ENCODE measurements around the gene GASK1B.

Gene GASK1B

DNA sequence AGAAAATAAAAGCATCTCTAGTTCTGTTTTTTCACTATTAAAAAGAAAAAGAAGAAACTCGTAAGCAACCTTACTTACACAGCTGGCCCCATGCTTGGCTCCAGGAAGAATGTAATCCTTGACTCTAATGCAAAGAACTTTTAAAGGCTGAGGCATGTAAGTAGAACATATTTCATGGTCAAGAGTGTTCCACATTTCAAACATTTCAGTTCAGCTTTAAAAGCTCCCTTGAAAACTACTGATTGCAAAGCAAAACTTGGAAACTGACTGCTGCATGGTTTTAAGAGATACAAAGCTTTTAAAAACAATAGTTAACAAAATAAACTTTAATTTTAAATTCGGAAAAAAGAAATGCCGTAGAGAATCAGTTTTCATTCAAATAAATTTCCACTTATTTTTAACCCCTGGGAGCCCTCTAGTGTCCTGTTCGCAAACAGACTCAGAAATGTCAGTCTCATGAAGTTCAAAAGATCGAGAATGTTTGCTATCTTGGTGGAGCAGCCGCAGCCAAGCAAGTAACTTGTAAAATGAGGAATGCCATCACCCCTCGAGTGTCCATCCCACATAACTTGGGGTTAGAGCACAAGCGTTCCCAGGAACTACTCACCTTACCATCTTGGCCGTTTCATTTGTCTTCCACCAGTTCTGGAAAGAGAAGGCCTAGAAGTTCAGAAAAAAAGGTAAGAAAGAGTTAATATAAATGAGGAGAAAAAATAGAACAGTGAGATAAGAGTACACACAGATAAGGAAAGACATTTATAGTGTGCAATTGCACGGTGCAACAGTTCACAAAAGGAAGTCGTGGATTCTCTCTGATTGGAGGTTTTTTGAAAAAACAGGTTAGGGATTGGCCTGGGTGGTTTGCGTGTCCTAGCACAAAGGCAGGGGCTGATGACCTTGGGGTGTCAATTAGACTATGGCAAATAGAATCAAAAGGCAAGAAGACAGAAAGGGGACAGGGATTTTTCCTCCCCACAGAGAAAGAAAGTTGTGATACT is at the start of gene GASK1B:
TSS of gene GASK1B (minus strand) at position 765 of the 998 bp plus-strand sequence. CDS start 1,650 bp downstream, outside the sequence.
- peak; percentile 65 for DNase-seq

DNA sequence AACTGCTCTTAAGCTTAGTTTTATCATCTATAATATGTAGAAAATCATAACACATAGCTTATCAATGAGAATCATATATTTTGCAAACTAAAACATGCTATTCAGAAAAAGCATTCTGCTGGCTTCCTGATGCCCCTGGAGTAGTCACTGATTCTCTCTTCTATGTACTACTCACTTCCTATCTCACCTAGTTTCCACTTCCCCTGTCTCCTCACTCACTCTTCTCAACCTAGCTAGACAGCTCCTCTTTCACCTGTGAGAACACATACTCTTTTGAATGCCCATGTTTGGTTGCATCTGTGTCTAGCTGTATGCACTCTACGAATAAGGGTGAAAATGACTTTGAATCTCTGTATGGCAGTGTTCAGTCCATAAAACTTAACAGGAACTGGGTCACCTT is 46.8 kb upstream of the GASK1B start:
- no peak for DNase-seq

GRCh38 chr4:158217763-158218162 is 44.9 kb upstream of the GASK1B start:
- no peak for DNase-seq

GRCh38 chr4:158214856-158215255 is 42.0 kb upstream of the GASK1B start:
- no peak for DNase-seq

- DNase-seq, result no peak
These were observed 40.6 kb upstream of the GASK1B start for GRCh38 chr4:158213466-158213865.

DNA sequence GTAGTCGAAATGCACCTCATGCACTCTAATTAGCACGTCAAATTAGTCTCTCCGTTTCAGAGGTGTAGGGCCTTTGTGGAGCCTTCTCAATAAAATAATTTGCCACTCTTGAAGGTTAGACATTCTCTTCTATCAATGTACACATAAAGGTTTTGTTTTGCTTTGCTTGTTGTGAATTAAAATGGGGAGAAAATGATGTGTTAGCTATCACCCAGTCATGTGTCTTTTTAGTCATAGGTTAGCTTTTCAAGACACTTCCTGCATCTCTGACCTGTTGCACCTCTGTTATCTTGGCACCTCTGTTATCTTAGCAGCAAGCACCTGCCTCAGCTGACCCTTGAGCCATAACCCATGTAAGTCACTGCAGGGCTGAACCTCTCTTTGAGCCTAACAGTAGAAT is 38.4 kb upstream of the GASK1B start:
- DNase-seq, result no peak

DNA sequence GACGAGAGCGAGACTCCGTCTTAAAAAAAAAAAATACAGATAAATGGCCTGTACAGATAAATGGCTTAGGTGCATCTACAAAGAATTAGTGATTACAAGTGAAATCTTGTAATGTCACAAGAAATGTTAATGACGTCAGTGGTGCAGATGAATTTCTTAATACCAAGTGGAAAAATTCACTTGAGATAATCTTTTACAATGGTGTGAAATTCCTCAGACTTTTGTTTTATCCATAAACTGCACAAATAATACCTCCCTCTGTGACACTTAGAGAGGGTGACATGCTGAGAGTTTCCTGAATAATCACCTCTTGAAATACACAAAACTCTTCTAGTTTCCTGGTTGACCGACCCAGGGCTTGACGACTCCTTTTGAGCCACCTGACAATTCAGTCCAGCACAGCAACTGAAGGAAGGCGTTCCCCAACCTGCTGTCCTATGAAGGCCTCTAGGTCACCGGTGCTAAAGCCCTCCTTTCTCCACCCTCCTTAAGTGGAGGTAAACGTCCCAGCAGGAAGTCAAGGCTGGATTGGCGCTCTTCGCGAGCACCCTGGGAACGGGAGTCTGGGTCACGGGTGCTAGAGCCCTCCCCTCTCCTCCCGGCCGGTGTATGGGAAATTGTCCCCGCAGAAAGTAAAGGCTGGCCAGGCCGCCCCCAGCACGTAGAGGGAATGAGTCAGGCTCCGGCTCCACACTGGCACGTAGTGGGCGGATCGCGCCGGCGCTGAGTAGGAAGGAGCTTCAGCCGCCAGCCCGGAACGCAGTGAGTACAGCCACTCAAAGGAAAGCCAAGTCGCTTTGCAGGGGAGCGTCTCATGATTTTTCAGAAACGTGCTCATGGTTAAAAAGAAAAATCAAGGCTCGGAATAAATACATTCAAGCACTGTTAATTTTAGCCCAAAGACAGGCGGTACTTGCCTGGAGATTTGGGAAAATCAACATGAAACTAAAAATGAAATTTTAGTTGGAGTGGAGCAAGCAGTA is 37.3 kb upstream of the GASK1B start, which contains the start of gene TMEM144:
TSS of gene TMEM144 (plus strand) at position 662 of the 983 bp plus-strand sequence. CDS start 2,182 bp downstream, outside the sequence.
- peak; percentile 83 for DNase-seq

DNA sequence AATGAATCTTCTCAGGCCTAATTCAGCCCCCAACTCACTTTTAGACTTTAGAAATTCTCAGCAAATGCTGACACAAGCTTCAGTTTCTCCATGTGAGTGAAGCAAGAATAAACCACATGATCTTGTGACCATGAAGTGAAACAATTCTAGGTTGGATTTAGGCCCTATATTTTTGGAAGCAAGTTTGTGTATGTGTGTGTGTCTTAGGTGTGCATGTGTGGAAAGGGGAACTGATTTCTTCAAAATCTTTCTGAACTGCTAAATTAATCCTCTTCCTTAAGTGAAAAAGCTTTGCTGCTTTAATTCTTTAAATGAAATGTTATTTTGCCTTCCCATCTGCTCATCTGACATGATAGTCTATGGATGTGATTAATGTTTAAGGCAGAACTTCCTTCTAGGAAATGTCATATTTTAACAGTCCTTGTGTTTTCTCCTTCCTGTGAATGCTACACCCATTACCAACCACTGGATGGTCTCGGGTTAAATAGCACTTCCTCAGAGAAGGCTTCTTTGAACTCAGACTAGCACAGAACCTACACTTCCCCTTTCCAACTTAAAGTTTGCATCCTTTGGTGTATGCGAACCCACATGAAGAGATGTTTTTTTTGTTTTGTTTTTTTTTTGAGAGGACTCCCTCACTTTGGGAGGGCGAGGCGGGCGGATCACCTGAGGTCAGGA is 36.3 kb upstream of the GASK1B start:
- DNase-seq, result no peak

- no peak for DNase-seq
These were observed 31.1 kb upstream of the GASK1B start for GRCh38 chr4:158203929-158204328.

DNA sequence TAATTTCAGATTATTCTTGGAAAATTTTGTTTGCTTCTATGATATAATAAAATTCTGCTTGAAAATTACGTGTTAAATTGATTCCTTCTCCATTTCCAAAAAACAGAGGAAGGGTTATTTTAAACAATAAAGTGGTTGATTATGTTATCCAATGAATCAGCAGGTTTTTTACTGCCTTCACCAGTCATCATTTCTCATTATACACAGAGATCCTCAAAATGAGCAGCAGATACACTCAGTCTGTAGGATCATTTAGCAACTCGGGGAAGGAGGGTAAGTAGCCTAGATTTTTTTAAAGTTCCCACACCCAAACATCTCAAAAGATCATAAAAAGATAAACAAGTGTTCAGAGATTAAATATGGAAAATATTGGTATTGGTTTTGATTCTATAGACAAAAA is 30.6 kb upstream of the GASK1B start:
- DNase-seq, result no peak

- no peak for DNase-seq
These were observed 29.7 kb upstream of the GASK1B start for GRCh38 chr4:158202481-158202880.

DNA sequence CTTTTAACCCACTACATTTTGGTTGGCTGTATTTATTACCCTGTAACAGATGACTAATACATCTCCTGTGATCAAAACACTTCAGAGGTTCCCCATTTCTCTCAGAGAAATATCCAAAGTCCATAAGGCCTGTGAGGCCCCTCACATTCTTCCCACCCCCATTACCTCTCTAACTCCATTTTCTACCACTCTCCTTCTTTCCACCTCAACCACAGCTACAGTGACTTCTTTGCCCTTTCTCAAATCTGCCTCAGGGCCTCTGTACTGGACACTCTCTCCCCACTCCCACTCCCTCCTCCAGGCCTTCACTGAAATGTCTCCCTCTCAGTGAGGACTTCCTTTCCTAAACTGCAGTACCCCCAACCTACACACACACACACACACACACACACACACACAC is 29.1 kb upstream of the GASK1B start:
- DNase-seq, result no peak

DNA sequence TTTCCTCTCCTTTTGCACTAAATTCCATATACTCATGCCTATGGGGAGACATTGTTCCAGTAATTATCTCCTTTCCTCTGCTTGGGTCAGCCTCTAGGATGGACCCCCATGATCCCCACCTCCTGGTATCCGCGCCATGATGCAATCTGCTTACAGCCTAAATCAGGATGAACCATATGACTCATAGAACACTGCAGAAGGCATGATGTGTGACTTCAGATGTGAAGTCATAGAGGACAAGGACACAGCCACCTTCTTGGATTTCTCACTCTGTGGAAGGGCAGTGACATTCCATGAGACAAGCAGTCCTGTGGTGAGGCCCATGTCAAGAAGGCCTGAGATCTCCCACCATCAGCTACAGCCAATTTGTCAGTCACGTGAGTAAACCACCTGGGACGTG is 28.5 kb upstream of the GASK1B start:
- DNase-seq, result no peak

- DNase-seq, result no peak
These were observed 27.4 kb upstream of the GASK1B start for GRCh38 chr4:158200214-158200613.

GRCh38 chr4:158197194-158197776 is 24.5 kb upstream of the GASK1B start:
- no peak for DNase-seq

DNA sequence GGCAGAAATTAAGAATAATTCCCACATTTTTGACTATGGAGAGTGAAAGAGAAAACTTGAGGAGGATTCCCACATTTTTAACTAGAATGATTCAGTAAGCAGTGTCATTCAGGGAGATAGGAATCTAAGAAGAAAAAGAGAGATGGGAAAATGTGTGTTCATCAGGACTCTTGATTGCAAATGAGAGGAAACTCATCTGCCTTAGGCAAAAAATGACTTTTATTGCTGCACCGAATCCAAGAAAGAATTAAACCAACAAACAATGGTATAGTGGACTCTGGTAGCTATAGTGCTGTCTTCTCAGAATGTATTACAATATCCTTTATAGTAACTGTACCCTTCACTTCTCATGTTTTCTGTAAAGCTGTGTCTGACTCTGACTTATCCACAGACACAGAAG is 22.5 kb upstream of the GASK1B start:
- DNase-seq, result no peak

DNA sequence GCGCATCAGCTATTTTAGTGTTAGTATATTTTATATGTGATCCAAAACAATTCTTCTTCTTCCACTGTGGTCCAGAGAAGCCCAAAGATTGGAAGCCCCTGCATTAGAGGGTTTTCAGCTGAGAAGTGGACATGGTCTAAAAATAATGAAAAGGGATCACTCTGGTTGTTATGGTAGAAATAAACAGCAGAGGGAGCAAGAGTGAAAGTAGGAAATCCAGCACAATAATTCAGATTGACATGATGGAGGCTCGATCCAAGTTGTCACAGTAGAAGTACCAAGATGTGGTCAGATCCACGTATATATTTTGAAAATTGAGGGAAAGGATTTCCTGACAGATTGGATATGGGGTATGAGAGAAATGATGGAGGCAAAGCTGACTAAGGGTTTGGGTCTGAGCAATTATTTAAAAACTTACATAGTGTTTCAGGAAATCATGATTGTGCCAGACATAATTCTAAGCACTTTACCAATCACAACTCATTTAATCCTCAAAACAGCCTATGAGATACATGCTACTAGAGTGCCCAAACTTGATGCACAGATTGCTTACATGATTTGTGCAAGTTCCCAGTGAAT is 20.4 kb upstream of the GASK1B start:
- DNase-seq, result peak; percentile 18

DNA sequence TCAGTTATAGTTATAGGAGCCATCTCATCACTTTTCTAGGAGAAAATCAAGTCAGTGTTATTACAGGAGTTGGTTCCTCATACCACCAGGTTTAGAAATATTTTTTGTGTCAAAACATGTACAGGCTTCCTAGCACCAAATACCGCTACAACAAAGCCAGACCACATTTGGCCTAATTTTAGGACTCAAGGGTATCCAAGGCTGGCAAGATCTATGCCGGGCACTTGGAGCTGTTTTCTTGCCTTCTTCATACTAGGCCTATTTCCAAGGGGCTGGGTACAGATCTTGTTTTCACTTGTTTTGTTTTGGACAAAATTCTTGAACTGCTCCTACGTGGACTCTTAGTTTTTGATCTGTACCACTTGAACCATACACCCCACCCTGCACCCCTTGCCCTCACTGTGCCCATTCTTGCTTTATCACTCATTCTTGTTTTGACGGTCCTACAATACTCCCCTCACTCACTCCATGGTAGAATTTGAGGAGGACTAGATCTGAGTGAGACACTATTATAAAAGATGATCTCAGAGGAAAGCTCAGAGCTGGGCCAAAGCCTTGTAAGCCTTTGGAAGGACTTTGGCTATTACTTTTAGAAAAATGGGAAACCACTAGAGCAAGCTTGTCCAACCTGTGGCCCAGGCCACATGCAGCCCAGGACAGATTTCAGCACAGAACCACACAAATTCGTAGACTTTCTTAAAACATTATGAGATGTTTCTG is 19.8 kb upstream of the GASK1B start:
- no peak for DNase-seq

DNA sequence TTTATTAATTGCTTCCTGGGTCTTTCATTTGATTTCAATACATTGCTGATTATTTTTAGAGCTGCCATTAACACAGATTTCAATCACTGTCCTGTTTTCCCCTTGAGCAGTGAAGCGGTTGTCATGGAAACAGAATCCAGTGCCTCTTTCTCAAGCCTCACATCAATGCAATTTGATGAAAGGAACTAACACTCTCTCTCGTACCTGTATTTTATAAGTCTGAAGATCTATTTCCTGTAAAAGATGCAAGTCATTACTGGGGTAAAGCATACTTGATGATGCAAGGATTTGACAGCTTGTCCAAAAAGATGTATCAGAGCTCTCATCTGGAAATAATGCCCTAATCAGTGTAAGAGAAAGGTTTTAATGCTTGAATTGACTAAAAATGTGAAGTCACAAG is 17.9 kb upstream of the GASK1B start:
- DNase-seq, result no peak

DNA sequence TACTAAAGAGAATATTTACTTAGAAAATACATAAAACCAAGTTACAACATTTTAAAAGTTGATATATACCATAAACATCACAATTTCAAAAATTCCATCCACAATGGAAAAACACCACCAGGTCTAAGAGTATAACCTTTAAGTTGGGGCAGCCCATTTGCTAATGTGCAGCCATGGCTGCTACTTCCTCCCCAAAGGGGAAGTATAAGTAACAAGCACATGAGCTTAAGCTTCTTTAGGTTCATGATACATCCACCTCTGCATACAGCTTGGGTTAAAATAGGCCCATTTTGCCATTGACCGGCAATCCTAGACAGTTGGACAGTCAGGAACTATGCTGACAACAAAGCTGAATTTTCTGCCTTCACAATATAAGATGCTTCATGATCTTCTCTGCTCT is 16.6 kb upstream of the GASK1B start:
- no peak for DNase-seq

DNA sequence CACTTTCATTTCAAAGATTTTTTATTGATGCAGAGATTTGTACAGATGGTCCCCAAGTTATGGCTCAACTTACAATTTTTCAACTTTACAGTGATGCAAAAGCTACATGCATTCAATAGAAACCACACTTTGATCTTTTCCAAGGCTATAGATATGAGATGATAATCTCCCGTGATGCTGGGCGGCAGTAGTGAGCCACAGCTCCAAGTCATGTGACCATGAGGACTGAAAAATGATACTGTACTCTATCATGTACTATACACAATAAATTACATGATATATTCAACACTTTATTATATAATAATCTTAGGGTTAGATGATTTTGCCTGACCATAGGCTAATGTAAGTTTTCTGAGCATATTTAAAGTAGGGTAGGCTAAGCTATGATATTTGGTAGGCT is 14.0 kb upstream of the GASK1B start:
- DNase-seq, result no peak
